ENCODE results near the gene CNTLN.
"Not testable (repeated sequence)": the region's sequence is repeated elsewhere in the genome, so short reads cannot be mapped to it uniquely, and the experiment has no call there.

CNTLN gene

DNA sequence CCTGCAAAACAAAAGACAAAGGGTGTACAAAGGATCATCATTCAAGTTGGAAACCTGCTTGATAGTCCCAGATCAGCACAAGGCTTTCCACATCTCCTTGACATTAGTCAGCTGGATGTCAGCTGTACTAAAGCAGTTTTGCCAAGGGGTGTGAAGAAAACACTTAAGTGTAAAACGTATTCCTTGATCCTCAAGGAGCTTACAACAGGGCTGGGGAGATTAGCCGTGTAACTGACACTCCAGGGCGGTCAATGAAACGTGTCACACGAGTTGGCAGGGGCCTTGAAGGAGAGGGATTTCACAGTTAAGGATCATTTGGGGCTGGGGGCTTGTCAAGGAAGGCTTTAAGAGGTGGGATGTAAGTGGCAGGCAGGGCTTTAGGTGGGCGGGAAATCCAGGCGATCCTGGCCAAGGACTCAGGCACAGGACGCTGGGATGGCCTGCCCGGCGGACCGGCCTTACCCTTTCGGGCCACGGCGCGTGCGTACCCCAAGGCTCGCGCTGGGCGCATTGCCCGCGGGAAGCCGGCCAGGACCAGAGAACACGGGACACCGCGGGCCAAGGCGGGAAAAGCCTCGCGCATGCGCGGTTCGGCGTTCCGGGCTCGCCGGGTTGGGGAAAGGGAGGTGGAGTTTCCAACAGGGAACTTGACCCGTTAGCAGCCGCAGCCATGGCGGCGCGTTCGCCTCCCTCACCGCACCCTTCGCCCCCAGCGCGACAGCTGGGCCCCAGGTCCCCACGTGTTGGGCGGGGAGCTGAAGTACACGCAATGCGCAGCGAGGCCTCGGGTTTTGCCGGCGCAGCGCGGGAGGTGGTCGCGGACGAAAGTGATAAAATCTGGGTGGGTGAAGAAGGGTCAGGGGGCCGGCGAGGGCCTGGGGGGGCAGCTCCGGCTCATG is at the start of gene CNTLN:
TSS of gene CNTLN (plus strand) at position 645 of the 899 bp plus-strand sequence. CDS start at position 671, 26 bp downstream.
- no peak for DNase-seq (ENCODE audit: low read depth)

GRCh38 chr9:17088566-17088965 is 46.3 kb upstream of the CNTLN start:
- no peak for DNase-seq (ENCODE audit: low read depth)

DNA sequence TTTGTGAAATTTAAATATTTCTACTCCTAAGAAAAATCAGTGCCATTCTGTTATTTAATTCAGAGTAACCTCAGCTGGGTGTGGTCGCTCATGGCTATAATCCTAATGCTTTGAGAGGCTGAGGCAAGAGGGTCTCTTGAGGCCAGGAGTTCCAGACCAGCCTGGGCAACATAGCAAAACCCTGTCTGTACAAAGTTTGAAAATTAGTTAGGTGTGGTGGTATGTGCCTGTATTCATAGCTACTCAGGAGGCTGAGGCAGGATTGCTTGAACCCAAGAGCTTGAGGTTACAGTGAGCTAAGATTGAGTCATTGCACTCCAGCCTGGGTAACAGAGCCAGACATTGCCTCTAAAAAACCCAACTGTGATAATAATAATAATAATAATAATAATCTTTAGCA is 44.8 kb upstream of the CNTLN start:
- DNase-seq (ENCODE audit: low read depth), result no peak

- DNase-seq (ENCODE audit: low read depth), result no peak
Measured at GRCh38 chr9:17116400-17116837, 18.4 kb upstream of the CNTLN start.

GRCh38 chr9:17117372-17117771 is 17.5 kb upstream of the CNTLN start:
- DNase-seq (ENCODE audit: low read depth), result no peak

DNA sequence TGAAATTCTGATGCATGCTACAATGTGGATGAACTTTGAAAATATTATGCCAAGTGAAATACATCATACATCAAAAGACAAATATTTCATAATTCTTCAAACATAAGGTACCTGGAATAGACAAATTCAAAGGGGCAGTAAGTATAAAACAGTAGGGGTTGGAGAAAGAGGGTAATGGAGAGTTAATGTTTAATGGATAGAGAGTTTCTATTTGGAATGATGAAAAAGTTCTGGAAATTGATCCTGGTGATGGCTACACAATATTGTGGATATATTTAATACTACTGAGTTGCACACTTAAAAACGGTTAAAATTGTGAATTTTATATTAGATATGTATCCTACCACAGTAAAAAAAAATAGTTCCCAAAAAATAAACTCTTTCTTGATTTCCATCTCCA is 14.6 kb upstream of the CNTLN start:
- DNase-seq (ENCODE audit: low read depth), result no peak

GRCh38 chr9:17121264-17121663 is 13.6 kb upstream of the CNTLN start:
- no peak for DNase-seq (ENCODE audit: low read depth)

DNA sequence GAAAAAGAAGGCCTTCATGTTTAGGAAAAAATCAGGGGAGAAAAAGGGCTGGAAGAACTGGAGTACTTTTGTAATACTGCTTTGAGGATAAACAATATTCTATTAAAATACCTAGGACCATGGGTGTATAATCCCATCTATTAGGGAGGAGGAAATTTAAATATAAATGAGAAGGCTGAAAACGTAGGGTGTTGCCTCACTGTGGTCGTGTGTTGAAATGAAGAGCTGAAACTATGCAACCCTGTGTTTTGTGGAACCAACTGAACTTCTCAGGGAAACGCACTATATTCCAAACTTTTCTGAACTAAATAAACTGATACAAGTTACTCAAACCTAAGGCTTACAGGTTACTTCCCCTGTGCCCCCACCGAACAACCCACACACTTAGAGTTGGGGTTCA is 4.5 kb upstream of the CNTLN start:
- no peak for DNase-seq (ENCODE audit: low read depth)

- DNase-seq (ENCODE audit: low read depth), result no peak
Measured at GRCh38 chr9:17130725-17131124, 4.1 kb upstream of the CNTLN start.

DNA sequence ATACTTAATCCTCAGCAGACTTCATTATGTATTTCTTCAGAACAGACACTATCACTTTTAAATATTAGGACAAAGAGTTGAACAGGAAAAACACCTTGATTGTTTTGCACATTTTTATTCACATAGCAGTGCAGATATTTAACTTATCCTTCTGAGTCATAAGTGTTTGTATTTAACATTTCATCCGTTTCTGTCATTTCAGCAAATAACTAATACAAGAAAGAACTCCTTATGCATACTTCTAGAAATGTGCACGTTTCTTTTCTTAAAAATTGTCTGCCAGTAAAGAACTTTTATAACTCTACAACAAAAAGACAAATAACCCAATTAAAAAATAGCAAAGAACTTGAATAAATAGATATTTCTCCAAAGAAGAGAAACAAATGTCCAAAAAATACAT is 3.3 kb upstream of the CNTLN start:
- no peak for DNase-seq (ENCODE audit: low read depth)

- no peak for DNase-seq (ENCODE audit: low read depth)
Measured at GRCh38 chr9:17135295-17136160, 688 bp downstream of the CNTLN start.

- DNase-seq (ENCODE audit: low read depth), result no peak
Measured at GRCh38 chr9:17137566-17137965, 2.7 kb downstream of the CNTLN start.

DNA sequence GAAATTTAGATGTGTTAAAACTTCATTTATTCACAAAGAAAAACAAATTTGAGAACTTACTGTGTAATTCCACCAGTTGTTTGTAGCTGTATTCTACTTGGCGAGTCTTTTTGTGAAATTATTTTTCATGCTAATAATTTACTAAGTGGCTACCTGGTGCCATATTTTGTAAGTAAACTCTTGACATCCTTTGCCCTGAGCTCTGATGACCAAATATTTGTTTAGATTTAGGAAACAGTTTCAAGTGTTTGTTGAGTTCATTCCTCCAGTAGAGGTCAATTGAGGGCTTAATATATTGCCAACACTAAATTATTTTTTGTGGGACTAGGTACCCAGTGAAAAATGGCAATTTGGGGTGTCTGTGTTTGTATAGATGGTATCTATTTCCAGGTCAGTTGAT is 3.7 kb downstream of the CNTLN start:
- no peak for DNase-seq (ENCODE audit: low read depth)

- no peak for DNase-seq (ENCODE audit: low read depth)
Measured at GRCh38 chr9:17140418-17140817, 5.6 kb downstream of the CNTLN start.

DNA sequence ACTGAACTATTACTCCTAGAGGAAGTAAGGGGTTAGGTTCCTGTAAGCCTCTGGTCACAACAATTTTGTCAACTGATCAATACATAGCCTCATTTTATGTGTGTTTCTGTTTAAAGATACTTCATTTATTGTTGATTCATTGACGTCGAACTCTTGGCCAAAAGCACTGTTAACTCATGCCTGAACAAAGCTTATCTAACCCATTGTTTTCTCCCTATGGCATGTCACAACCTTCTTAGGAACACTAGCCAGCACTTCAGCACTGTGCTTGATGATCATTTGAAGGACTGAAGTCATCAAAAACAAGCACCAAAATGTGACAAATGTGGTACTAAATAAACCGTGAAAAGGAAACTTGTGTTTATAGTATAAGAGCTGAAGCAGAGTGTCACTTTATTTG is 13.5 kb downstream of the CNTLN start:
- DNase-seq (ENCODE audit: low read depth), result no peak

- no peak for DNase-seq (ENCODE audit: low read depth)
Measured at GRCh38 chr9:17159469-17159868, 24.6 kb downstream of the CNTLN start.

- DNase-seq (ENCODE audit: low read depth), result no peak
Measured at GRCh38 chr9:17160327-17160726, 25.5 kb downstream of the CNTLN start.

GRCh38 chr9:17165764-17166163 is 30.9 kb downstream of the CNTLN start:
- DNase-seq (ENCODE audit: low read depth), result no peak

- no peak for DNase-seq (ENCODE audit: low read depth)
Measured at GRCh38 chr9:17166346-17166745, 31.5 kb downstream of the CNTLN start.

GRCh38 chr9:17171309-17172094 is 36.7 kb downstream of the CNTLN start:
- no peak for DNase-seq (ENCODE audit: low read depth)

- not testable (repeated sequence) for DNase-seq (ENCODE audit: low read depth)
Measured at GRCh38 chr9:17177496-17177895, 42.7 kb downstream of the CNTLN start.

- DNase-seq (ENCODE audit: low read depth), result no peak
Measured at GRCh38 chr9:17185481-17186029, 50.7 kb downstream of the CNTLN start.
